Kidney epithelial cell (primary cell): ENCODE data around the gene QKI. TPM values are rescaled to one million over a fixed set of nuclear protein-coding genes. Genes with fewer than 3 reads are reported as not detected.
"Not testable (repeated sequence)": the region's sequence is repeated elsewhere in the genome, so short reads cannot be mapped to it uniquely, and the experiment has no call there.

Experiments used
- DNase-seq: peaks from one replicate; pipeline ENCODE4 v3.0.0-alpha.2; 2010; ENCODE audit warnings: low read depth
- H3K27me3 ChIP-seq: 2 replicates; pipeline ENCODE4 v1.6.0; 2011; ENCODE audit warnings: low read length; ENCODE audit not compliant: control insufficient read depth, insufficient read depth
- H3K36me3 ChIP-seq: 2 replicates; pipeline ENCODE4 v1.5.1; 2011; ENCODE audit warnings: low read length; ENCODE audit not compliant: control insufficient read depth, insufficient read depth
- H3K4me3 ChIP-seq: 2 replicates; pipeline ENCODE4 v1.5.1; 2011; ENCODE audit warnings: low read depth, mild to moderate bottlenecking, control low read depth, low read length
- CTCF ChIP-seq: IDR thresholded peaks from 2 replicates; pipeline ENCODE4 v1.5.1; 2011; ENCODE audit warnings: mild to moderate bottlenecking, moderate library complexity, low read length, control low read depth, inconsistent platforms; ENCODE audit not compliant: insufficient read depth, poor library complexity, severe bottlenecking
- total RNA-seq: library from RNA; depleted of rRNA; stranded (reverse); fragments of >200 nt; gene quantifications from 2 replicates; pipeline ENCODE4 v1.2.3, GENCODE V29; 2015

The QKI gene
- total RNA-seq, 1 donor from 2014 or later, result 173 TPM

GRCh38 chr6:163427498-163428254 lies 13.2 kb downstream of the QKI start:
- no peak overlapping the region for H3K4me3 ChIP-seq
- TF ChIP-seq CTCF, result peak; percentile 11
- H3K27me3 ChIP-seq, result no peaks in the 10 kb centered on the region
- H3K36me3 ChIP-seq, result no peaks in the 10 kb centered on the region
- no peak for DNase-seq

- TF ChIP-seq CTCF, result no peak
- no peaks in the 10 kb centered on the region for H3K27me3 ChIP-seq
- no peaks in the 10 kb centered on the region for H3K36me3 ChIP-seq
- DNase-seq, result no peak
- no peak overlapping the region for H3K4me3 ChIP-seq
These were observed 13.9 kb downstream of the QKI start for GRCh38 chr6:163428373-163428772.

GRCh38 chr6:163429858-163430448 lies 15.4 kb downstream of the QKI start:
- no peaks in the 10 kb centered on the region for H3K27me3 ChIP-seq
- H3K4me3 ChIP-seq, result no peak overlapping the region
- TF ChIP-seq CTCF, result no peak
- no peak for DNase-seq
- no peaks in the 10 kb centered on the region for H3K36me3 ChIP-seq

GRCh38 chr6:163432300-163432699 lies 17.8 kb downstream of the QKI start:
- no peaks in the 10 kb centered on the region for H3K36me3 ChIP-seq
- no peak for DNase-seq
- TF ChIP-seq CTCF, result no peak
- H3K27me3 ChIP-seq, result no peaks in the 10 kb centered on the region
- no peak overlapping the region for H3K4me3 ChIP-seq

GRCh38 chr6:163433486-163433885 lies 19.0 kb downstream of the QKI start:
- not testable (repeated sequence) for H3K27me3 ChIP-seq, DNase-seq, H3K36me3 ChIP-seq, H3K4me3 ChIP-seq

- Histone ChIP-seq H3K4me3 (no peak overlapping the region), H3K27me3 (no peaks in the 10 kb centered on the region), H3K36me3 (no peaks in the 10 kb centered on the region)
- DNase-seq, result no peak
- no peak for TF ChIP-seq CTCF
These were observed 20.5 kb downstream of the QKI start for GRCh38 chr6:163435023-163435422.
